ENCODE measurements around the gene DOK1. TPM values are rescaled to one million over a fixed set of nuclear protein-coding genes. Genes with fewer than 3 reads are reported as not detected.

DOK1 gene
- total RNA-seq, 1 donor from 2014 or later, result 23.6 TPM

- TF ChIP-seq CTCF (IDR thresholded peaks at IDR 0.05; ENCODE audit: insufficient read depth, low read length, poor library complexity, severe bottlenecking), result no peak
- Histone ChIP-seq H3K4me3 (ENCODE audit: low read depth, low read length) (no peak overlapping the region), H3K36me3 (ENCODE audit: control insufficient read depth, insufficient read depth, low read length) (no peaks in the 10 kb centered on the region), H3K27me3 (ENCODE audit: control insufficient read depth, insufficient read depth, low read length) (no peaks in the 10 kb centered on the region)
- no peak for DNase-seq (ENCODE audit: low read depth)
Measured at GRCh38 chr2:74578408-74578807, 23.9 kb downstream of the DOK1 start.

GRCh38 chr2:74581463-74581862 lies 26.9 kb downstream of the DOK1 start:
- no peak for DNase-seq (ENCODE audit: low read depth)
- TF ChIP-seq CTCF (IDR thresholded peaks at IDR 0.05; ENCODE audit: insufficient read depth, low read length, poor library complexity, severe bottlenecking), result no peak
- H3K4me3 ChIP-seq (ENCODE audit: low read depth, low read length), result no peak overlapping the region
- H3K36me3 ChIP-seq (ENCODE audit: control insufficient read depth, insufficient read depth, low read length), result no peaks in the 10 kb centered on the region
- H3K27me3 ChIP-seq (ENCODE audit: control insufficient read depth, insufficient read depth, low read length), result no peaks in the 10 kb centered on the region

GRCh38 chr2:74582184-74582583 lies 27.7 kb downstream of the DOK1 start:
- Histone ChIP-seq H3K4me3 (ENCODE audit: low read depth, low read length) (no peak overlapping the region), H3K27me3 (ENCODE audit: control insufficient read depth, insufficient read depth, low read length) (no peaks in the 10 kb centered on the region), H3K36me3 (ENCODE audit: control insufficient read depth, insufficient read depth, low read length) (no peaks in the 10 kb centered on the region)
- DNase-seq (ENCODE audit: low read depth), result no peak
- TF ChIP-seq CTCF (IDR thresholded peaks at IDR 0.05; ENCODE audit: insufficient read depth, low read length, poor library complexity, severe bottlenecking), result no peak

- no peak for DNase-seq (ENCODE audit: low read depth)
- no peak for TF ChIP-seq CTCF (IDR thresholded peaks at IDR 0.05; ENCODE audit: insufficient read depth, low read length, poor library complexity, severe bottlenecking)
- Histone ChIP-seq H3K4me3 (ENCODE audit: low read depth, low read length) (no peak overlapping the region), H3K36me3 (ENCODE audit: control insufficient read depth, insufficient read depth, low read length) (no peaks in the 10 kb centered on the region), H3K27me3 (ENCODE audit: control insufficient read depth, insufficient read depth, low read length) (no peaks in the 10 kb centered on the region)
Measured at GRCh38 chr2:74583504-74583903, 29.0 kb downstream of the DOK1 start.

GRCh38 chr2:74584088-74584645 lies 29.6 kb downstream of the DOK1 start:
- no peaks in the 10 kb centered on the region for H3K36me3 ChIP-seq (ENCODE audit: control insufficient read depth, insufficient read depth, low read length)
- no peak for TF ChIP-seq CTCF (IDR thresholded peaks at IDR 0.05; ENCODE audit: insufficient read depth, low read length, poor library complexity, severe bottlenecking)
- DNase-seq (ENCODE audit: low read depth), result no peak

More at GRCh38 chr2:74584088-74584645, 29.6 kb downstream of the DOK1 start:
- Histone ChIP-seq H3K4me3 (ENCODE audit: low read depth, low read length) (no peak overlapping the region), H3K27me3 (ENCODE audit: control insufficient read depth, insufficient read depth, low read length) (no peaks in the 10 kb centered on the region)
